ENCODE results near the gene LRRC53. TPM values are rescaled to one million over a fixed set of nuclear protein-coding genes. Genes with fewer than 3 reads are reported as not detected.

Gene LRRC53
- total RNA-seq, 1 donor from 2014 or later: not detected

DNA sequence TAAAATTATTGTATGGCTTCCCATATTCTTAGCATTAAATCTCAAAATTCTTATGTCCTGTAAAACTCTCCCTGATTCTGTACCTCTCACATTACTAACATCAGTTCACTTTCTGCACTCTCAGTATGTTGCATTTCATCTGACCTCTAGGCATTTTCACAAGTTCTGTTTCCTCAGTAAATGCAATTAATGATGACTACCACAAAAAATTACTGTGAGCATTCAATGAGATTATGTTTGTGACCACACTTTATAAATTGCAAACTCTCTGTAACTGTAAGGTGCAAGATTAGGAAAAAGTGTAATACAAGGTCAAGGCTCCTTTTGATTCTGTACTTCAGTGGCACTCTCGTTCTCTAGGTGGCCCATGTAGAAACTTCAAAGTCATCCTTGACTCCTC, 60.4 kb downstream of the LRRC53 start:
- H3K27ac Mint-ChIP-seq (ENCODE audit: unreplicated experiment): no peak overlapping the region

DNA sequence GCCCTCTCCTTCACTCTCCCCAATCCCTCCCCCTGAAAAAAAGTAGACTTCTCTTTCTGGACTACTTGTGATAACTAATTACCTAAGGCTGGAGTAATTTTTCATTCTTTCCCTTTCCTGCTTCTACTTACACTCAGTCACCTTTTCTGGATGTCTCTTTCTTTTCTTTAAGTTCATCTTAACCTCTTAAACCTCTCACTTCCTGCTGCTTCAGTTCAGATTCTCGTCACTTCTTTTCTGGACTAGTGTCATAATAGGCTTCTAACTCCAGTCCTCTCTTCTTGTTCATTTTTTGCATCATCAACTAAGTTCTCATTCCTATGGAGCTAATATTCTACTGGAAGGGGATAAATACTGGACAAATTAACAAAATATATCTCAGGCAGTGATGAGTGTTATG, 75.4 kb downstream of the LRRC53 start:
- no peak for DNase-seq (ENCODE audit: low spot score)
- no peaks in the 10 kb centered on the region for H3K9me3 Mint-ChIP-seq (ENCODE audit: unreplicated experiment)

More for the DNA sequence above, 60.4 kb downstream of the LRRC53 start:
- H3K4me1 Mint-ChIP-seq (ENCODE audit: unreplicated experiment): no peaks in the 10 kb centered on the region
- no peaks in the 10 kb centered on the region for H3K36me3 Mint-ChIP-seq (ENCODE audit: low read depth, unreplicated experiment)
- H3K4me3 Mint-ChIP-seq (ENCODE audit: unreplicated experiment): no peak overlapping the region
- H3K9me3 Mint-ChIP-seq (ENCODE audit: unreplicated experiment): no peaks in the 10 kb centered on the region
- no peak for DNase-seq (ENCODE audit: low spot score)
- TF ChIP-seq, protein P1, sequence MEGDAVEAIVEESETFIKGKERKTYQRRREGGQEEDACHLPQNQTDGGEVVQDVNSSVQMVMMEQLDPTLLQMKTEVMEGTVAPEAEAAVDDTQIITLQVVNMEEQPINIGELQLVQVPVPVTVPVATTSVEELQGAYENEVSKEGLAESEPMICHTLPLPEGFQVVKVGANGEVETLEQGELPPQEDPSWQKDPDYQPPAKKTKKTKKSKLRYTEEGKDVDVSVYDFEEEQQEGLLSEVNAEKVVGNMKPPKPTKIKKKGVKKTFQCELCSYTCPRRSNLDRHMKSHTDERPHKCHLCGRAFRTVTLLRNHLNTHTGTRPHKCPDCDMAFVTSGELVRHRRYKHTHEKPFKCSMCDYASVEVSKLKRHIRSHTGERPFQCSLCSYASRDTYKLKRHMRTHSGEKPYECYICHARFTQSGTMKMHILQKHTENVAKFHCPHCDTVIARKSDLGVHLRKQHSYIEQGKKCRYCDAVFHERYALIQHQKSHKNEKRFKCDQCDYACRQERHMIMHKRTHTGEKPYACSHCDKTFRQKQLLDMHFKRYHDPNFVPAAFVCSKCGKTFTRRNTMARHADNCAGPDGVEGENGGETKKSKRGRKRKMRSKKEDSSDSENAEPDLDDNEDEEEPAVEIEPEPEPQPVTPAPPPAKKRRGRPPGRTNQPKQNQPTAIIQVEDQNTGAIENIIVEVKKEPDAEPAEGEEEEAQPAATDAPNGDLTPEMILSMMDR (IDR thresholded peaks at IDR 0.05; ENCODE audit: unreplicated experiment): no peak
- peaks cover 2% of the 10 kb centered on the region for H3K27me3 Mint-ChIP-seq (ENCODE audit: unreplicated experiment)

DNA sequence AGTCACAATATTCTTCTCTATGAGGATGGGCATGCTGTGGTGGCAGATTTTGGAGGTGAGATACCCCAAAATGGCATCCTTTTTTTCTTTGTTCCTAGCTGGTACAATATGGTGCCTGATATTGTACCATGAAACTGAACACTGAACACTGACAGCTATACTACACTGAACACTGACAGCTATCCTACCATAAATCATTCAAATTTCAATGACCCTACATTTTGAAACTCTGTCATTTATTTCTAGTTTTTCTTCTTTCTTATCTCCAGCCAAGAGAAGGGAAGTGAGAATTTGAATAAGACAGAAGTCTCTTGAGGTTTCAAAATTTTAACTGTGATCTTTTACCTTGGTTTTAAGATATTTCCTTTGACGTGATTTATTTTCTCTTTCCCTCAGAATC, 76.3 kb downstream of the LRRC53 start:
- no peak for DNase-seq (ENCODE audit: low spot score)
- peaks cover 2% of the 10 kb centered on the region for H3K27me3 Mint-ChIP-seq (ENCODE audit: unreplicated experiment)
- H3K9me3 Mint-ChIP-seq (ENCODE audit: unreplicated experiment): no peaks in the 10 kb centered on the region
- TF ChIP-seq, protein P1 (IDR thresholded peaks at IDR 0.05; ENCODE audit: unreplicated experiment): no peak
- H3K4me1 Mint-ChIP-seq (ENCODE audit: unreplicated experiment): no peaks in the 10 kb centered on the region
- H3K27ac Mint-ChIP-seq (ENCODE audit: unreplicated experiment): no peak overlapping the region
- no peaks in the 10 kb centered on the region for H3K36me3 Mint-ChIP-seq (ENCODE audit: low read depth, unreplicated experiment)
- no peak overlapping the region for H3K4me3 Mint-ChIP-seq (ENCODE audit: unreplicated experiment)

More for the DNA sequence above, 75.4 kb downstream of the LRRC53 start:
- H3K4me3 Mint-ChIP-seq (ENCODE audit: unreplicated experiment): no peak overlapping the region
- peaks cover 2% of the 10 kb centered on the region for H3K27me3 Mint-ChIP-seq (ENCODE audit: unreplicated experiment)
- H3K36me3 Mint-ChIP-seq (ENCODE audit: low read depth, unreplicated experiment): no peaks in the 10 kb centered on the region
- H3K27ac Mint-ChIP-seq (ENCODE audit: unreplicated experiment): no peak overlapping the region
- TF ChIP-seq, protein P1 (IDR thresholded peaks at IDR 0.05; ENCODE audit: unreplicated experiment): no peak
- no peaks in the 10 kb centered on the region for H3K4me1 Mint-ChIP-seq (ENCODE audit: unreplicated experiment)

DNA sequence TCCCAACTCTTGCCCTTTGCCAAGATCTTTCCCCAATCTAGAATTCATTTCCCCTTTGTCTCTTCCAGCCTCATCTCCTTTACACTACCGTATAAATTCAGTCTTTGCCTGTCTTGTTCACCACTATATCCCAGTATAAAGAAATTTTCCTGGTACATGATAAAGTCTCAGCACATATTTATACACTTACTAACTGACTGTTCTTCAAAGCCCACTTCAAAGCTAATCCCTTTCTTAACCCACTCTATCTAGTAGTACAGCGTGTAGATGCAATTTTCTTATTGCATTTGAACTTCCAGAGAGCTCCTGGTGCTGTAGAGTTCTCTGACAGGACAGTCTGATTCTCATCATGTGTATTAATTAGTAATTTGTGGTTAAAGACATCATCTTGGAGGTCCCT, 78.1 kb downstream of the LRRC53 start:
- DNase-seq (ENCODE audit: low spot score): no peak
- Mint-ChIP-seq H3K27ac (ENCODE audit: unreplicated experiment) (no peak overlapping the region), H3K27me3 (ENCODE audit: unreplicated experiment) (peaks cover 2% of the 10 kb centered on the region), H3K4me3 (ENCODE audit: unreplicated experiment) (no peak overlapping the region), H3K9me3 (ENCODE audit: unreplicated experiment) (no peaks in the 10 kb centered on the region), H3K4me1 (ENCODE audit: unreplicated experiment) (no peaks in the 10 kb centered on the region), H3K36me3 (ENCODE audit: low read depth, unreplicated experiment) (no peaks in the 10 kb centered on the region)
- TF ChIP-seq, protein P1 (IDR thresholded peaks at IDR 0.05; ENCODE audit: unreplicated experiment): no peak

DNA sequence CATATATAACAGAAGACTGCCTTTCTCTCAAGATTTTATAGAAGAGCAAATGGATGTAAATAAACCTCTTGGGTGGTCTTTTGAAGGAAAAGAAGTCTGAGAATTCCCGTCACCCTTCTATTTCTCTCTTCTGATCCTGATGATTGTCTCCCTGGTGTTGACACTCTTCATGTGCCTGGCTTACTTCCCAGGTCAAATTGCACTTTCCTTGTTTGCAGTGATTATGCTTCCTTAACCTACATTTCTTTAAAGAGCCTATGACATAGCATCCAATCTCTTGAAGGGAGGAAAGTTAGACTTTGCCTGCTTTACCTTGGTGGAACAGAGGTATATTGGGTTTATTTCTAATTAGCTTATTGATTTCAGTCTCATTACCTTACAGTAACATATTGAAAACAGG, 80.1 kb downstream of the LRRC53 start:
- no peak overlapping the region for H3K27ac Mint-ChIP-seq (ENCODE audit: unreplicated experiment)
- H3K27me3 Mint-ChIP-seq (ENCODE audit: unreplicated experiment): peaks cover 2% of the 10 kb centered on the region
- no peaks in the 10 kb centered on the region for H3K9me3 Mint-ChIP-seq (ENCODE audit: unreplicated experiment)
- TF ChIP-seq, protein P1 (IDR thresholded peaks at IDR 0.05; ENCODE audit: unreplicated experiment): no peak
- H3K4me3 Mint-ChIP-seq (ENCODE audit: unreplicated experiment): no peak overlapping the region
- no peak for DNase-seq (ENCODE audit: low spot score)
- H3K36me3 Mint-ChIP-seq (ENCODE audit: low read depth, unreplicated experiment): no peaks in the 10 kb centered on the region
- no peaks in the 10 kb centered on the region for H3K4me1 Mint-ChIP-seq (ENCODE audit: unreplicated experiment)
